H9 (cell line): ENCODE data around the gene GPR37L1. TPM values are rescaled to one million over a fixed set of nuclear protein-coding genes. Genes with fewer than 3 reads are reported as not detected.

Experiments
- DNase-seq: peaks from one replicate; pipeline ENCODE4 v3.0.0-alpha.2; 2017
- H2AFZ ChIP-seq: one replicate; pipeline ENCODE4 v1.6.1; 2013; ENCODE audit warnings: mild to moderate bottlenecking, low read length, control low read depth, moderate library complexity
- H2AK5ac ChIP-seq: 2 replicates; pipeline ENCODE4 v1.6.1; 2013; ENCODE audit warnings: low read length, control low read depth, mixed read lengths; ENCODE audit not compliant: insufficient read length
- H2BK120ac ChIP-seq: one replicate; pipeline ENCODE4 v1.6.1; 2013; ENCODE audit warnings: low read depth, mild to moderate bottlenecking, low read length, control low read depth, inconsistent platforms; ENCODE audit not compliant: poor library complexity, severe bottlenecking
- H2BK12ac ChIP-seq: 2 replicates; pipeline ENCODE4 v1.6.1; 2013; ENCODE audit warnings: low read length, control low read depth, mixed read lengths, low read depth; ENCODE audit not compliant: insufficient read length
- H2BK15ac ChIP-seq: 2 replicates; pipeline ENCODE4 v1.6.1; 2013; ENCODE audit warnings: low read depth, low read length, control low read depth
- H2BK20ac ChIP-seq: one replicate; pipeline ENCODE4 v1.6.1; 2013; ENCODE audit warnings: low read depth, mild to moderate bottlenecking, low read length, control low read depth, inconsistent platforms; ENCODE audit not compliant: poor library complexity, severe bottlenecking
- H2BK5ac ChIP-seq: 2 replicates; pipeline ENCODE4 v1.6.1; 2013; ENCODE audit warnings: low read length, control low read depth, mixed read lengths; ENCODE audit not compliant: insufficient read length
- H3K14ac ChIP-seq: 2 replicates; pipeline ENCODE4 v1.6.1; 2013; ENCODE audit warnings: low read length, control low read depth; ENCODE audit not compliant: insufficient read depth
- H3K18ac ChIP-seq: 2 replicates; pipeline ENCODE4 v1.6.1; 2013; ENCODE audit warnings: low read depth, mild to moderate bottlenecking, mixed read lengths, low read length, control low read depth; ENCODE audit not compliant: insufficient read length
- H3K23ac ChIP-seq: 2 replicates; pipeline ENCODE4 v1.6.1; 2013; ENCODE audit warnings: low read length, control low read depth, mixed read lengths, low read depth; ENCODE audit not compliant: insufficient read length
- H3K23me2 ChIP-seq: 2 replicates; pipeline ENCODE4 v1.6.1; 2013; ENCODE audit warnings: low read depth, mild to moderate bottlenecking, mixed read lengths, low read length, control low read depth; ENCODE audit not compliant: insufficient read length, poor library complexity, severe bottlenecking
- H3K27ac ChIP-seq: 2 replicates; pipeline ENCODE4 v1.5.1; 2013; ENCODE audit warnings: low read length, control low read depth, mixed read lengths, low read depth; ENCODE audit not compliant: insufficient read length
- H3K27me3 ChIP-seq: 2 replicates; pipeline ENCODE4 v1.6.1; 2013; ENCODE audit warnings: low read length, control low read depth, inconsistent platforms; ENCODE audit not compliant: insufficient read depth
- H3K4ac ChIP-seq: 2 replicates; pipeline ENCODE4 v1.6.1; 2013; ENCODE audit warnings: low read depth, mild to moderate bottlenecking, control low read depth, inconsistent platforms, low read length, moderate library complexity
- H3K4me1 ChIP-seq: 2 replicates; pipeline ENCODE4 v1.6.1; 2013; ENCODE audit warnings: low read length, control low read depth, inconsistent platforms; ENCODE audit not compliant: insufficient read depth
- H3K4me2 ChIP-seq: 2 replicates; pipeline ENCODE4 v1.6.1; 2013; ENCODE audit warnings: low read length, control low read depth, mixed read lengths; ENCODE audit not compliant: insufficient read length, insufficient read depth
- H3K56ac ChIP-seq: 2 replicates; pipeline ENCODE4 v1.6.1; 2013; ENCODE audit warnings: low read depth, mild to moderate bottlenecking, mixed read lengths, low read length, control low read depth; ENCODE audit not compliant: insufficient read length
- H3K79me1 ChIP-seq: 2 replicates; pipeline ENCODE4 v1.6.1; 2013; ENCODE audit warnings: low read depth, mild to moderate bottlenecking, moderate library complexity, low read length, control low read depth, inconsistent platforms; ENCODE audit not compliant: insufficient read depth, poor library complexity, severe bottlenecking
- H3K79me2 ChIP-seq: 2 replicates; pipeline ENCODE4 v1.6.1; 2013; ENCODE audit warnings: low read length, control low read depth, inconsistent platforms; ENCODE audit not compliant: insufficient read depth
- H3K9ac ChIP-seq: 2 replicates; pipeline ENCODE4 v1.6.1; 2013; ENCODE audit warnings: low read length, control low read depth, mixed read lengths; ENCODE audit not compliant: insufficient read length; ENCODE audit errors: extremely low read depth
- H3K9me3 ChIP-seq: one replicate; pipeline ENCODE4 v1.6.1; 2013; ENCODE audit warnings: low read depth, low read length, inconsistent platforms; ENCODE audit not compliant: control insufficient read depth
- H3T11ph ChIP-seq: one replicate; pipeline ENCODE4 v1.6.1; 2013; ENCODE audit warnings: mild to moderate bottlenecking, low read length, control low read depth, inconsistent platforms
- H4K20me1 ChIP-seq: one replicate; pipeline ENCODE4 v1.6.1; 2013; ENCODE audit not compliant: control insufficient read depth, insufficient read length, insufficient read depth
- H4K5ac ChIP-seq: 2 replicates; pipeline ENCODE4 v1.6.1; 2013; ENCODE audit warnings: low read depth, mild to moderate bottlenecking, mixed read lengths, low read length, control low read depth; ENCODE audit not compliant: insufficient read length
- H4K8ac ChIP-seq: replicated peaks from 2 replicates; pipeline ENCODE4 v1.6.1; 2013; ENCODE audit warnings: low read length, control low read depth, mixed read lengths, low read depth; ENCODE audit not compliant: insufficient read length
- H4K91ac ChIP-seq: 2 replicates; pipeline ENCODE4 v1.6.1; 2013; ENCODE audit warnings: low read depth, mild to moderate bottlenecking, moderate library complexity, mixed read lengths, low read length, control low read depth; ENCODE audit not compliant: insufficient read length
- H3K27ac Mint-ChIP-seq, 3 experiments: 2 replicates in 2 of 3; 3 replicates in 1 of 3; pipeline ENCODE4 v1.8.0; 2020 to 2021; ENCODE audit warnings: mixed read lengths in 3 of 3, mild to moderate bottlenecking in 1 of 3, moderate library complexity in 1 of 3
- H3K27me3 Mint-ChIP-seq: 2 replicates; pipeline ENCODE4 v1.8.0; 2021; ENCODE audit warnings: low read depth, mild to moderate bottlenecking, moderate library complexity, mixed read lengths
- H3K36me3 Mint-ChIP-seq, 3 experiments: 2 replicates in 2 of 3; 3 replicates in 1 of 3; pipeline ENCODE4 v1.8.0; 2020 to 2021; ENCODE audit warnings: low read depth in 3 of 3, mixed read lengths in 3 of 3; ENCODE audit not compliant: insufficient read depth in 1 of 3
- H3K4me1 Mint-ChIP-seq, 2 experiments: 2 replicates each; pipeline ENCODE4 v1.8.0; 2020; ENCODE audit warnings: mixed read lengths in 2 of 2
- H3K4me3 Mint-ChIP-seq, 2 experiments: 2 replicates in 1 of 2; 3 replicates in 1 of 2; pipeline ENCODE4 v1.8.0; 2020 to 2021; ENCODE audit warnings: mild to moderate bottlenecking in 2 of 2, mixed read lengths in 2 of 2, moderate library complexity in 1 of 2
- H3K9me3 Mint-ChIP-seq, 2 experiments: 2 replicates in 1 of 2; 3 replicates in 1 of 2; pipeline ENCODE4 v1.8.0; 2020; ENCODE audit warnings: mild to moderate bottlenecking in 2 of 2, mixed read lengths in 2 of 2, moderate library complexity in 1 of 2
- WGBS: extraction: QIAGEN DNeasy Blood & Tissue Kit; methylation state at CpG from one replicate; pipeline ENCODE4 v1.1.7; 2013; ENCODE audit warnings: missing lambda C conversion rate, low lambda C conversion rate, mixed read lengths; ENCODE audit not compliant: insufficient read length; ENCODE audit errors: extremely low coverage; 5-methylcytosine and 5-hydroxymethylcytosine counted together
- total RNA-seq: library from RNA; stranded (reverse); gene quantifications from 2 replicates; pipeline ENCODE4 v1.2.1, GENCODE V29; 2021
- TF ChIP-seq, protein P1 (sequence below): fragments of 200-600 bp; sonication (generic); conservative IDR thresholded peaks from 3 replicates; pipeline ENCODE4 v1.8.0; 2021; ENCODE audit warnings: antibody characterized with exemption, mild to moderate bottlenecking

The GPR37L1 gene
- total RNA-seq, 1 experiment from 2014 or later = 0.11 TPM

DNA sequence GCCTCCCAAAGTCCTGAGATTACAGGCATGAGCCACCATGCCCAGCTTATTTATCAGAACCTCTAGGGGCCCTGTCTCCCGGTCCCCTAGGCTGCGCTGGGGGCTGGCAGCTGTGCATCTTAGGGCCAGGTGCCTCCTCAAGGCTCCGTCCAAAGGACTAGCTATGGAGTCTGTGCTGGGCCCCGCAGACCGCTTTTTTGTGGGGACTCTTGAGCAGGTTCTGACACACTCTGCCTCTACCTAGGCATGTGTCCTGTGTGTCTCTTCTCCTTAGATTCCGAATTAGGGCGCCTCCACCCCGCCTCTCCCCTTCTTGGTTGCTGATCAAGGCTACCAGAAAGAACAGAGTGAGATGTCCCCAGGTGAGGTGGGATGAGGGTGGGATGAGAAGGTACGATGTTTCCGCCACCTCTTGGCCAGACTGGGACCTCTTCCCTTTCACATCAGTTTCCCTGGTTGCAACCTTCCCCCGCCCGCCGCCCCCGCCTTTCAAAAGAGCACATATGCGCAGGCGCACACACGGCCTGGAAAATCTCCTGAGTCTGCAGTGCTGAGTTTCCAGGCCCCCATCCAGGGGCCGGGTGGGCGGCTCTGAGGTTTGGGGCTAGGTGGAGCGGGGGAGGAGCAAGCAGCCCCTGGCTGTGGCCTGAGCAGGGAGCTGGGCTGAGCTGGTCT lies 42.7 kb downstream of the GPR37L1 start:
- Histone ChIP-seq H3K9ac (no peak overlapping the region), H2BK12ac (no peak overlapping the region), H3K23ac (no peak overlapping the region), H3K56ac (no peak overlapping the region), H2AFZ (no peak overlapping the region), H3K18ac (no peak overlapping the region), H3K9me3 (no peaks in the 10 kb centered on the region), H3K79me1 (no peaks in the 10 kb centered on the region), H4K20me1 (no peaks in the 10 kb centered on the region), H3K4ac (no peak overlapping the region), H2BK20ac (no peak overlapping the region), H2BK5ac (no peak overlapping the region), H4K91ac (no peak overlapping the region), H3K23me2 (no peaks in the 10 kb centered on the region), H4K5ac (no peak overlapping the region), H3K27ac (no peak overlapping the region), H2BK120ac (no peak overlapping the region), H2BK15ac (no peak overlapping the region), H4K8ac (no peak overlapping the region), H3K4me2 (no peak overlapping the region), H2AK5ac (no peak overlapping the region), H3K27me3 (no peaks in the 10 kb centered on the region), H3T11ph (no peak overlapping the region), H3K4me1 (no peaks in the 10 kb centered on the region), H3K79me2 (no peaks in the 10 kb centered on the region), H3K14ac (no peak overlapping the region)
- TF ChIP-seq, protein P1, sequence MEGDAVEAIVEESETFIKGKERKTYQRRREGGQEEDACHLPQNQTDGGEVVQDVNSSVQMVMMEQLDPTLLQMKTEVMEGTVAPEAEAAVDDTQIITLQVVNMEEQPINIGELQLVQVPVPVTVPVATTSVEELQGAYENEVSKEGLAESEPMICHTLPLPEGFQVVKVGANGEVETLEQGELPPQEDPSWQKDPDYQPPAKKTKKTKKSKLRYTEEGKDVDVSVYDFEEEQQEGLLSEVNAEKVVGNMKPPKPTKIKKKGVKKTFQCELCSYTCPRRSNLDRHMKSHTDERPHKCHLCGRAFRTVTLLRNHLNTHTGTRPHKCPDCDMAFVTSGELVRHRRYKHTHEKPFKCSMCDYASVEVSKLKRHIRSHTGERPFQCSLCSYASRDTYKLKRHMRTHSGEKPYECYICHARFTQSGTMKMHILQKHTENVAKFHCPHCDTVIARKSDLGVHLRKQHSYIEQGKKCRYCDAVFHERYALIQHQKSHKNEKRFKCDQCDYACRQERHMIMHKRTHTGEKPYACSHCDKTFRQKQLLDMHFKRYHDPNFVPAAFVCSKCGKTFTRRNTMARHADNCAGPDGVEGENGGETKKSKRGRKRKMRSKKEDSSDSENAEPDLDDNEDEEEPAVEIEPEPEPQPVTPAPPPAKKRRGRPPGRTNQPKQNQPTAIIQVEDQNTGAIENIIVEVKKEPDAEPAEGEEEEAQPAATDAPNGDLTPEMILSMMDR = no peak
- no peak for DNase-seq
- Mint-ChIP-seq H3K4me1 (peaks cover 28 to 59% of the 10 kb centered on the region in 2 experiments), H3K9me3 (no peaks in the 10 kb centered on the region), H3K4me3 (no peak overlapping the region), H3K27me3 (peaks cover 2% of the 10 kb centered on the region), H3K36me3 (no peaks in the 10 kb centered on the region; a peak in 1 of 7 replicates), H3K27ac (peak overlapping the region in 1 of 3 experiments; percentile 34; a peak in 2 of 7 replicates)
- no CpG with 5 or more reads among the region's 20 CpGs for WGBS
